HAP-1 (cell line): ENCODE measurements around the gene SAMD14.

ENCODE experiments used
- DNase-seq, 2 experiments: peaks; one replicate each; pipeline ENCODE4 v3.0.0-alpha.2; 2016 to 2020; ENCODE audit warnings: low spot score in 2 of 2
- H3K27me3 ChIP-seq: fragments of 250-450 bp; sonication (Bioruptor Pico); 2 replicates; pipeline ENCODE4 v1.5.1; 2020; ENCODE audit warnings: low read depth, mild to moderate bottlenecking, moderate library complexity
- H3K36me3 ChIP-seq: fragments of 250-450 bp; sonication (Bioruptor Pico); replicated peaks from 2 replicates; pipeline ENCODE4 v1.5.1; 2020; ENCODE audit warnings: mild to moderate bottlenecking
- H3K4me1 ChIP-seq: fragments of 250-450 bp; sonication (Bioruptor Pico); 2 replicates; pipeline ENCODE4 v1.5.1; 2020; ENCODE audit warnings: mild to moderate bottlenecking
- H3K4me3 ChIP-seq: fragments of 250-450 bp; sonication (Bioruptor Pico); 2 replicates; pipeline ENCODE4 v1.5.1; 2020; ENCODE audit warnings: mild to moderate bottlenecking, moderate library complexity
- H3K9me3 ChIP-seq: fragments of 250-450 bp; sonication (Bioruptor Pico); 2 replicates; pipeline ENCODE4 v1.5.1; 2020; ENCODE audit warnings: mild to moderate bottlenecking, moderate library complexity
- in situ Hi-C: fragments of 300-500 bp; cut with MboI; formaldehyde crosslinking; loops from 3 replicates; pipeline ENCODE4 v1.14.3; 2020; ENCODE audit warnings: low sequenced_read_pairs, inconsistent platforms, mixed read lengths

The SAMD14 gene

GRCh38 chr17:50127697-50128361, 2.1 kb downstream of the SAMD14 start:
- H3K9me3 ChIP-seq: no peaks in the 10 kb centered on the region
- H3K36me3 ChIP-seq: no peaks in the 10 kb centered on the region; the same call in none of the 2 replicates
- H3K4me3 ChIP-seq: no peak overlapping the region
- no peaks in the 10 kb centered on the region for H3K27me3 ChIP-seq
- peaks cover 13% of the 10 kb centered on the region for H3K4me1 ChIP-seq
- in situ Hi-C loops: no loop called here
- DNase-seq: no peak

- Histone ChIP-seq H3K9me3 (no peaks in the 10 kb centered on the region), H3K36me3 (no peaks in the 10 kb centered on the region), H3K27me3 (no peaks in the 10 kb centered on the region), H3K4me3 (no peak overlapping the region), H3K4me1 (peaks cover 13% of the 10 kb centered on the region)
- DNase-seq: no peak
- in situ Hi-C loops: no loop called here
Measured at GRCh38 chr17:50125420-50125997, 4.5 kb downstream of the SAMD14 start.

- Histone ChIP-seq H3K4me3 (no peak overlapping the region), H3K9me3 (no peaks in the 10 kb centered on the region), H3K36me3 (no peaks in the 10 kb centered on the region), H3K27me3 (no peaks in the 10 kb centered on the region), H3K4me1 (peaks cover 10% of the 10 kb centered on the region)
- in situ Hi-C loops: no loop called here
- no peak for DNase-seq
Measured at GRCh38 chr17:50123649-50124349, 6.2 kb downstream of the SAMD14 start.

GRCh38 chr17:50122945-50123344, 7.0 kb downstream of the SAMD14 start:
- no peak overlapping the region for H3K4me3 ChIP-seq
- H3K4me1 ChIP-seq: peaks cover 7% of the 10 kb centered on the region; the same call in 1 of the 2 replicates
- H3K27me3 ChIP-seq: no peaks in the 10 kb centered on the region
- in situ Hi-C loops: no loop called here
- H3K9me3 ChIP-seq: no peaks in the 10 kb centered on the region
- DNase-seq: peak in 1 of 2 experiments; percentile 54
- no peaks in the 10 kb centered on the region for H3K36me3 ChIP-seq

GRCh38 chr17:50120475-50121253, 9.3 kb downstream of the SAMD14 start:
- Histone ChIP-seq H3K27me3 (no peaks in the 10 kb centered on the region), H3K36me3 (no peaks in the 10 kb centered on the region), H3K4me1 (peaks cover 12% of the 10 kb centered on the region; the same call in 1 of the 2 replicates), H3K4me3 (no peak overlapping the region), H3K9me3 (no peaks in the 10 kb centered on the region)
- no peak for DNase-seq
- in situ Hi-C loops: no loop called here

GRCh38 chr17:50118828-50119218, 11.1 kb downstream of the SAMD14 start:
- Histone ChIP-seq H3K4me3 (no peak overlapping the region), H3K36me3 (no peaks in the 10 kb centered on the region), H3K4me1 (peaks cover 12% of the 10 kb centered on the region; the same call in 1 of the 2 replicates), H3K27me3 (no peaks in the 10 kb centered on the region), H3K9me3 (no peaks in the 10 kb centered on the region)
- no peak for DNase-seq
- in situ Hi-C loops: no loop called here

- DNase-seq: no peak
- in situ Hi-C loops: no loop called here
- H3K27me3 ChIP-seq: no peaks in the 10 kb centered on the region
- H3K9me3 ChIP-seq: no peaks in the 10 kb centered on the region
- H3K4me1 ChIP-seq: peaks cover 7% of the 10 kb centered on the region; the same call in 1 of the 2 replicates
- H3K36me3 ChIP-seq: no peaks in the 10 kb centered on the region
- H3K4me3 ChIP-seq: no peak overlapping the region
Measured at GRCh38 chr17:50118076-50118827, 11.7 kb downstream of the SAMD14 start.

GRCh38 chr17:50117202-50118051, 12.5 kb downstream of the SAMD14 start:
- Histone ChIP-seq H3K27me3 (no peaks in the 10 kb centered on the region), H3K36me3 (no peaks in the 10 kb centered on the region), H3K4me3 (peak overlapping the region; percentile 5; the same call in 1 of the 2 replicates), H3K4me1 (peaks cover 5% of the 10 kb centered on the region; the same call in 1 of the 2 replicates), H3K9me3 (no peaks in the 10 kb centered on the region)
- DNase-seq: peak; percentile 71 to 83
- in situ Hi-C loops: no loop called here

GRCh38 chr17:50115756-50116155, 14.2 kb downstream of the SAMD14 start:
- Histone ChIP-seq H3K27me3 (no peaks in the 10 kb centered on the region), H3K9me3 (no peaks in the 10 kb centered on the region), H3K4me1 (peaks cover 5% of the 10 kb centered on the region; the same call in 1 of the 2 replicates), H3K4me3 (no peak overlapping the region), H3K36me3 (no peaks in the 10 kb centered on the region)
- DNase-seq: no peak
- in situ Hi-C loops: no loop called here

GRCh38 chr17:50114849-50115357, 15.1 kb downstream of the SAMD14 start:
- no peaks in the 10 kb centered on the region for H3K36me3 ChIP-seq
- H3K27me3 ChIP-seq: no peaks in the 10 kb centered on the region
- H3K4me1 ChIP-seq: peaks cover 5% of the 10 kb centered on the region; the same call in 1 of the 2 replicates
- H3K9me3 ChIP-seq: no peaks in the 10 kb centered on the region
- in situ Hi-C loops: no loop called here
- peak; percentile 50 to 71 for DNase-seq
- no peak overlapping the region for H3K4me3 ChIP-seq

- in situ Hi-C loops: no loop called here
- Histone ChIP-seq H3K4me1 (peaks cover 5% of the 10 kb centered on the region; the same call in 1 of the 2 replicates), H3K36me3 (no peaks in the 10 kb centered on the region)
Measured at GRCh38 chr17:50114401-50114800, 15.6 kb downstream of the SAMD14 start.

GRCh38 chr17:50113624-50114320, 16.2 kb downstream of the SAMD14 start:
- Histone ChIP-seq H3K4me1 (peaks cover 5% of the 10 kb centered on the region; the same call in 1 of the 2 replicates), H3K36me3 (no peaks in the 10 kb centered on the region), H3K9me3 (no peaks in the 10 kb centered on the region), H3K27me3 (no peaks in the 10 kb centered on the region), H3K4me3 (no peak overlapping the region)
- in situ Hi-C loops: no loop called here
- DNase-seq: no peak

More at GRCh38 chr17:50114401-50114800, 15.6 kb downstream of the SAMD14 start:
- no peaks in the 10 kb centered on the region for H3K27me3 ChIP-seq
- no peaks in the 10 kb centered on the region for H3K9me3 ChIP-seq
- no peak for DNase-seq
- H3K4me3 ChIP-seq: no peak overlapping the region
